K562 (cell line): ENCODE data around the gene METTL25B. TPM values are rescaled to one million over a fixed set of nuclear protein-coding genes. Genes with fewer than 3 reads are reported as not detected.
A peak's percentile ranks its signal among the peaks of the same experiment; 100 is the strongest.

Experiments
- CCAR2 ChIP-seq: fragments of 200-400 bp; formaldehyde crosslinking; IDR thresholded peaks from 2 replicates; pipeline ENCODE4 v1.6.1; 2017; ENCODE audit warnings: mild to moderate bottlenecking, low read depth, low read length
- EP400 ChIP-seq: fragments of 450-650 bp; IDR thresholded peaks from 2 replicates; pipeline ENCODE4 v1.6.1; 2017; ENCODE audit warnings: antibody characterized with exemption, mild to moderate bottlenecking, moderate library complexity
- HDAC8 ChIP-seq: fragments of 450-650 bp; IDR thresholded peaks from 2 replicates; pipeline ENCODE4 v1.6.1; 2016; ENCODE audit warnings: mild to moderate bottlenecking, missing genetic modification characterization, moderate library complexity, missing compliant biosample characterization
- HEY1 ChIP-seq: fragments of 250-450 bp; sonication (Bioruptor Pico); IDR thresholded peaks from 2 replicates; pipeline ENCODE4 v1.5.0; 2020; ENCODE audit warnings: mild to moderate bottlenecking, moderate library complexity, borderline replicate concordance
- HNRNPUL1 ChIP-seq: fragments of 200-400 bp; formaldehyde crosslinking; IDR thresholded peaks from 2 replicates; pipeline ENCODE4 v1.6.1; 2017; ENCODE audit warnings: low read length
- MTA1 ChIP-seq: fragments of 450-650 bp; IDR thresholded peaks from 2 replicates; pipeline ENCODE4 v1.6.1; 2017; ENCODE audit warnings: borderline replicate concordance
- PHF20 ChIP-seq: fragments of 450-650 bp; IDR thresholded peaks from 2 replicates; pipeline ENCODE4 v1.6.1; 2018; ENCODE audit not compliant: partially characterized antibody
- POLR2AphosphoS2 ChIP-seq: IDR thresholded peaks from 2 replicates; pipeline ENCODE4 v1.6.1; 2012; ENCODE audit warnings: low read length, improper control_type of control experiment
- PTTG1 ChIP-seq: fragments of 450-650 bp; IDR thresholded peaks from 2 replicates; pipeline ENCODE4 v1.6.1; 2016; ENCODE audit warnings: low read depth, mild to moderate bottlenecking, missing genetic modification characterization, missing compliant biosample characterization
- RBBP5 ChIP-seq: fragments of 200-600 bp; sonication (generic); IDR thresholded peaks from 2 replicates; pipeline ENCODE4 v1.6.1; 2012; ENCODE audit warnings: borderline replicate concordance, mild to moderate bottlenecking, low read length, control low read depth, inconsistent platforms; ENCODE audit not compliant: insufficient read depth, poor library complexity, severe bottlenecking
- RBFOX2 ChIP-seq: fragments of 200-400 bp; formaldehyde crosslinking; IDR thresholded peaks from 2 replicates; pipeline ENCODE4 v1.6.1; 2017; ENCODE audit warnings: low read depth, mild to moderate bottlenecking, low read length, moderate library complexity
- RUNX1 ChIP-seq: sonication (generic); IDR thresholded peaks from 2 replicates; pipeline ENCODE4 v1.6.1; 2016; ENCODE audit warnings: antibody characterized with exemption, low read depth
- TCF3 ChIP-seq: sonication (generic); formaldehyde crosslinking; IDR thresholded peaks from 2 replicates; pipeline ENCODE4 v1.4.0; 2020; ENCODE audit warnings: mild to moderate bottlenecking, missing genetic modification reagents
- XRCC4 ChIP-seq: IDR thresholded peaks from one replicate; pipeline ENCODE4 v1.6.1; 2011; ENCODE audit not compliant: insufficient read depth, insufficient read length; ENCODE audit errors: extremely low read depth
- ZBTB1 ChIP-seq: sonication (generic); formaldehyde crosslinking; IDR thresholded peaks from 2 replicates; pipeline ENCODE4 v1.8.1; 2023; ENCODE audit warnings: missing genetic modification reagents, low read depth, mild to moderate bottlenecking, borderline replicate concordance
- ZNF134 ChIP-seq: fragments of 250-450 bp; sonication (Bioruptor Pico); conservative IDR thresholded peaks from 2 replicates; pipeline ENCODE4 v1.4.0; 2020
- ZNF253 ChIP-seq: fragments of 250-450 bp; sonication (Bioruptor Pico); conservative IDR thresholded peaks from 2 replicates; pipeline ENCODE4 v1.6.1; 2021; ENCODE audit warnings: mild to moderate bottlenecking
- ZNF408 ChIP-seq: fragments of 250-450 bp; sonication (Bioruptor Pico); IDR thresholded peaks from 2 replicates; pipeline ENCODE4 v1.4.0; 2020; ENCODE audit warnings: low read depth, mild to moderate bottlenecking, moderate library complexity
- ZNF584 ChIP-seq: fragments of 200-800 bp; sonication (Bioruptor generic); IDR thresholded peaks from 2 replicates; pipeline ENCODE4 v1.6.1; 2016; ENCODE audit warnings: low read depth, mild to moderate bottlenecking, missing genetic modification characterization, missing compliant biosample characterization
- ZSCAN32 ChIP-seq: fragments of 450-650 bp; formaldehyde crosslinking; IDR thresholded peaks from 2 replicates; pipeline ENCODE4 v1.4.0; 2020; ENCODE audit warnings: mild to moderate bottlenecking, moderate library complexity
- polyA plus RNA-seq, 8 experiments: library from polyadenylated mRNA; depleted of rRNA in 4 of 8; stranded (reverse) in 5 of 8; unstranded in 3 of 8; fragments of >200 nt; fragmentation: Nextera tagmentation in 2 of 8; fragmentation: Illumina TruSeq in 1 of 8; extraction: Ambion mirVana in 2 of 8; extraction: Trizol in 1 of 8; gene quantifications; 2 replicates each; pipeline versions ENCODE4 v1.2.1 to v1.2.3, GENCODE V29; 2011 to 2014; ENCODE audit warnings: inconsistent platforms in 1 of 8, missing spikeins in 1 of 8
- total RNA-seq, 7 experiments: library from RNA; depleted of rRNA in 6 of 7; stranded (reverse); fragments of >200 nt in 6 of 7; fragmentation: Illumina TruSeq in 2 of 7; extraction: Trizol in 2 of 7; gene quantifications; 2 replicates each; pipeline versions ENCODE4 v1.2.1 to v1.2.3, GENCODE V29; 2011 to 2021; ENCODE audit warnings: low replicate concordance in 1 of 7
- TF ChIP-seq, protein P1 (sequence below), 2 experiments: fragments of 450-650 bp in 1 of 2; sonication (generic) in 1 of 2; formaldehyde crosslinking; conservative IDR thresholded peaks; 2 replicates each; pipeline versions ENCODE4 v1.4.0 to v1.8.1; 2020 to 2022; ENCODE audit warnings: mild to moderate bottlenecking in 1 of 2, missing genetic modification reagents in 1 of 2
- TF ChIP-seq, protein P2 (sequence below): fragments of 250-450 bp; sonication (Bioruptor Pico); IDR thresholded peaks from 2 replicates; pipeline ENCODE4 v1.8.0; 2021; ENCODE audit warnings: borderline replicate concordance, mild to moderate bottlenecking, moderate library complexity; ENCODE audit not compliant: poor library complexity, severe bottlenecking

METTL25B gene
- total and polyA plus RNA-seq, 9 of the 15 experiments (the other 6 are each of a cell fraction or from before 2014, with no cell fraction given): 7.7 to 48.3 (median 33.1) TPM

DNA sequence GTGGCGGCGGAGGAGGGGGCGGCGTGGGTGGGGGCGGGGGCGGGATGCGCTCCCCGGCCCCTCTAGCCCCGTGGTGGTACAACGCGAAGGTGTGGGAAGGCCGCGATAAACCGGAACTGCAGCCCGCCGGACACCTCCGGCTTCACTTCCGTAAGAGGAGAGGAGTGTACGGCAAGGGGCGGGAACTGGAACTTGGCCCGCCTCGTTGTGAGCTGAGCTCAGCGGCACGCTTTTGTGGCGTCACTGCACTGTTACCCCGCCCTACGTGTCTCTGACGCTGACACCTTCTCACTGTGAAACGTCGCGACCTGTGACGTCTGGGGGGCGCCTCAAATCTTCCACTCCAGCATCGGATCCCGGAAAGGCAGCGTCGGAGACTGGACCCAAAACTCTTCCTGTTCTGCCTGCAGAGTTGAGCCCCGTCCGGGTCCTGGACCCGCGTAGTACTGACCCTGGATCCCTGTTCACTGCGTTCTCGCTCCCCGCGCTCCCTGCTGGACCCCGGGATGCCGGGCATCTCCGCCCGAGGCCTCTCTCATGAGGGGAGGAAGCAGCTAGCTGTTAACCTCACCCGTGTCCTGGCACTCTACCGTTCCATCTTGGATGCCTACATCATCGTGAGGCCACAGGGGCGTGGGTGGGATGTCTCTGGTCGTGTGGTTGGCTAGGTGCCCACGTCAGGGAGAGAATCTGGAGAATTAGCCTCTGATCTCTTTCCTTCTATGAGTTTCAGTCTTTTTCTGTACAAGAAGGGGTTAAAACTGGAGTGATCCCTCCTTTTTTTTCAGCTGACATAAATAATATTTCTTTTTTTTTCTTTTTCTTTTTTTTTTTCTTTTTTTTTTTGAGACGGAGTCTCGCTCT lies 562 bp downstream of the METTL25B start, which contains the start of gene ISG20L2 (continued):
- TF ChIP-seq PTTG1 (tag) (no peak), PHF20 (peak; percentile 94), RBBP5 (peak; percentile 60), RBFOX2 (peak; percentile 93), ZNF253 (CRISPR knock-in tag) (no peak), HEY1 (CRISPR knock-in tag) (no peak), HNRNPUL1 (no peak), TCF3 (CRISPR knock-in tag) (no peak), MTA1 (peak; percentile 98), ZNF134 (CRISPR knock-in tag) (no peak), ZSCAN32 (CRISPR knock-in tag) (no peak), ZBTB1 (CRISPR knock-in tag) (no peak), POLR2AphosphoS2 (peak; percentile 65; the same call in 1 of the 2 replicates), EP400 (peak; percentile 88), HDAC8 (tag) (no peak), ZNF408 (CRISPR knock-in tag) (no peak), RUNX1 (no peak), CCAR2 (no peak), ZNF584 (CRISPR knock-in tag) (no peak), XRCC4 (no peak)
- TF ChIP-seq, protein P1, sequence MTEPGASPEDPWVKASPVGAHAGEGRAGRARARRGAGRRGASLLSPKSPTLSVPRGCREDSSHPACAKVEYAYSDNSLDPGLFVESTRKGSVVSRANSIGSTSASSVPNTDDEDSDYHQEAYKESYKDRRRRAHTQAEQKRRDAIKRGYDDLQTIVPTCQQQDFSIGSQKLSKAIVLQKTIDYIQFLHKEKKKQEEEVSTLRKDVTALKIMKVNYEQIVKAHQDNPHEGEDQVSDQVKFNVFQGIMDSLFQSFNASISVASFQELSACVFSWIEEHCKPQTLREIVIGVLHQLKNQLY (CRISPR knock-in tag; conservative IDR thresholded peaks at IDR 0.05): no peak
- TF ChIP-seq, protein P2, sequence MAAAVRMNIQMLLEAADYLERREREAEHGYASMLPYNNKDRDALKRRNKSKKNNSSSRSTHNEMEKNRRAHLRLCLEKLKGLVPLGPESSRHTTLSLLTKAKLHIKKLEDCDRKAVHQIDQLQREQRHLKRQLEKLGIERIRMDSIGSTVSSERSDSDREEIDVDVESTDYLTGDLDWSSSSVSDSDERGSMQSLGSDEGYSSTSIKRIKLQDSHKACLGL (CRISPR knock-in tag): no peak
